HG02763 (cell line): Measurements from ENCODE around the gene USP54.
"Not testable (repeated sequence)": the region's sequence is repeated elsewhere in the genome, so short reads cannot be mapped to it uniquely, and the experiment has no call there.

Experiments
- ATAC-seq: cut with Tn5 transposase; IDR thresholded peaks from one replicate; pipeline ENCODE4 v1.9.1; 2021; ENCODE audit warnings: mild to moderate bottlenecking, moderate library complexity; ENCODE audit not compliant: unreplicated experiment

USP54 gene

DNA sequence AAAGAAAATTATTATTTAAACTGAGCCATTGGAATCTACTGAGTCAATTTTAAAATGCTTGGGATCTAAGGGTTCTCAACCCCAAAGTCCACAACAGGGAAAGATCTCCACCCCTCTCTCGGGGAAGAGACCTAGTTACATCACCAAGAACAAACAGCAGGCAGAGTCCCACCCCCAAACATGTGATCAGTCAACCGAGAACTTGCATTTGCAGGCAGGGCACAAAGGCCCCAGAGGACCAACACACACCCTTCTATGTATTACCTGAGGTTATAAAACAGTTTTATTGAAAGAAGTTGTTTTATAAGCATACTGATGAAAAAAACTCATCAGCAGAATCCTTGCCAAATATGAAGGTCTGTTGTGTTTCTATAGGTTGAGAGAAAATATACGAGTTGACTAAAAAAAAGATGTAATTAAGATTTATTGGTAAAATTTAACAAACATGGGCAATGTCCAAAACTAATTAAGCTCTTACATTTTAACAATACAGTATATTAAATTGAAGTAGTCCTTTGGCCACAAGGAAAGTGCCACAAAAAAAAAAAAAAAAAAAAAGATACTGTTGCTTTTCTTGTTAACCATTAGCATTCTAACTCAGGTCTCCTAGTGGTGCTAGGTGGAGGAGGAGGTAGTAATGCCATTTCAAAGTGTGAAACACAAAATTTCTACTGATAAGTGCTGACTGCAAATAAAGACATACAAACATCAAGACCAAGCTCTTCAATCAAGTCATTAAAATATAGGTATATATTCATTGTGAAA is 975 bp upstream of the USP54 start:
- ATAC-seq = no peak

GRCh38 chr10:73589563-73590126 is 1.5 kb downstream of the USP54 start:
- ATAC-seq = no peak

GRCh38 chr10:73588656-73589055 is 2.5 kb downstream of the USP54 start:
- no peak for ATAC-seq

DNA sequence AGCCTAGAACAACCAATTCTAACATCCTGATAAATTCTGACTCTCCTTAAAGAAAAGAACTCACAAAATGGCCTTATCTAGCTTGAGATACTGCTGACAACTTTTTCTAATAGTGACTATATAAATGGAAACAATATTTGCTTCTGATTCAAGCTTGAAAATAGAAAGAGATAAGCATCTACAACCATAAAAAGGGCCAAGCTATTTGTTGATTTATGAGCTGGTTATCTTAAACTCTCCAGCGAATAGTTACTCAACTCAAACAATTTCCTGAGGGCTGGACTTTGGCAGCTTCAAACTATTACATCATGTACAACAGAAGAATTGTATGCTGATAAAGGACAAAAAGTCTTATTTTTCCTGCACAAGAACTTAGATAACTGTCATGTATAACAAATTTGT is 4.6 kb downstream of the USP54 start:
- ATAC-seq = no peak

DNA sequence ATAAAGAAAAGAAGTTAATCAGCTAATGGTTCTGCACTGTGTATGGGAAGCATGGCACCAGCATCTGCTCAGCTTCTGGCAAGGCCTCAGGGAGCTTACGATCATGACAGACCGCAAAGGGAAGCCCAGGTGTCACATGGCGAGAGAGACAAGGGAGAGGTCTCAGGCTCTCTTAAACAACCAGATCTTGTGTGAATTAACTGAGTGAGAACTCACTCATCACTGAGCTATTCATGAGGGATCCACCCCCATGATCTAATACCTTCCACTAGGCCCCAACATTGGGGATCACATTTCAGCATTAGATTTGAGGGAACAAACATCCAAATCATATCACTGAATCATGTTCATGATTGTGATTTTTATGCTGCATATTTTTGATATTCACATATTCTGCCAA is 5.8 kb downstream of the USP54 start:
- ATAC-seq = no peak

GRCh38 chr10:73584737-73585136 is 6.4 kb downstream of the USP54 start:
- no peak for ATAC-seq

DNA sequence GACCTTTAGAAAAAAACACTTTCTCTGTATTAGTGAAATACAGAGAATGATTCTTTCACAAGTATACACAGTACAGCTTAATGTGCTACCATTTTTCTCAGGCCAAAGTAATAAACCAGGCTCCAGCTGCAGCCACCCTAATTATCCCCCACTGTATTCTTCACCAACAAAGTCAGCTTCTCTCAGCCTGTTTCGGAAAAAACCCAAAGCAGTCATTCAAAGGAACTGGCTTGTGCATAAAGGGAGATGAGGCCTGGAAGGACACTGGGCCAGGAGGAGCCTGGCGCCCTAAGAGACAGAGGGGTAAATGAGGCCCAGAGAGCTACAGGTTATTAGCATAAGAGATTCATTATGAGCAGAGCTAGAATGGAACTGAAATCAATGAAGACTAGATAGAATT is 9.2 kb downstream of the USP54 start:
- ATAC-seq = no peak

GRCh38 chr10:73578927-73579326 is 12.2 kb downstream of the USP54 start:
- ATAC-seq = not testable (repeated sequence)

DNA sequence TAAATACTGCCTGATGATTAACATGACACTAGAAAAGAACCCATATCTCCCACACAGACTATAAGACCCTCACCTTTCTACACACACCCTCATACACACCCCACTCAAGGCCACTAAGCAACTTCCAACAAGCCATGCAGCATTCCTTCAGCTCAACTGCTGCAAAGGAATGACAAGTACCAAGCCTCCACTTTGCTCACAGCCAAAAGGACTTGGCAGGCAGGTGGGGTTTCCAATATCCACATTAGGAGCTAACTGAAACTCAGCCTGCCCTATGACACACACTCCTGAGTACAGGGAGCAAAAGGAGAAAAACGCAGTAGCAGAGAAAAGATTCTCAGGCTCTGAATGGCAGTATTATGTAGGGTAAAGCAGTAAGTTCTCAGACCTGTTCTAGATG is 13.4 kb downstream of the USP54 start:
- no peak for ATAC-seq

DNA sequence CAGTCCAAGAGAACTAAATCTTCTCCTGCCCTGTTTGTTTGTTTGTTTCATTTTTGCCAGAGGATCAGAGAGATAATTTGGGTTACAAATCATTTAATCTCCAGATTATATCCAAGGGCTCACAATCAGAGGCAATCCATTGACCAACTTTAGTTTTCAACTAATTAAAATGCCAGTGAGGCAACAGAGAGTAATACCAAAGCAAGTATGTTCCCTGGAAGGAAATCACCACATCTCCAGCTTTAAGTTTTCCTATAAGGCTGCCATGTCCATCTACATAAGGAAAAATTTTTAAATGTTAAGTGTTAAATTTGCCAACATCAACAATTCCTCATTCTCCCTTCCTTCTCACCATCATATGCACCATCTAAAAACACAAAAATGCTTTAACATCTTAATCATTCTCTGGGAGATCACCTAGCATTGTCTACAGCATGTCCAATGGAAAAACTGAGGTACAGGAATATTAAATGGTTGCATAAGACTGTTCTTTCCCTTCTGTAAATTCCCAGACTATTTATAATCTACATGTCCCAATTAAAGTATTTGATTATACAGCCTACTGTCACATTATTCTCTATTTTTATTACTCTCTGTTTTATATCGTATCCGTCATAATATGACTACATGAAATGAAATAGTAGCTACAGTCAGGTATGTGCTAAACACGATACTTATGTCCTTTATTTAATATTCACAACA is 14.1 kb downstream of the USP54 start:
- no peak for ATAC-seq

DNA sequence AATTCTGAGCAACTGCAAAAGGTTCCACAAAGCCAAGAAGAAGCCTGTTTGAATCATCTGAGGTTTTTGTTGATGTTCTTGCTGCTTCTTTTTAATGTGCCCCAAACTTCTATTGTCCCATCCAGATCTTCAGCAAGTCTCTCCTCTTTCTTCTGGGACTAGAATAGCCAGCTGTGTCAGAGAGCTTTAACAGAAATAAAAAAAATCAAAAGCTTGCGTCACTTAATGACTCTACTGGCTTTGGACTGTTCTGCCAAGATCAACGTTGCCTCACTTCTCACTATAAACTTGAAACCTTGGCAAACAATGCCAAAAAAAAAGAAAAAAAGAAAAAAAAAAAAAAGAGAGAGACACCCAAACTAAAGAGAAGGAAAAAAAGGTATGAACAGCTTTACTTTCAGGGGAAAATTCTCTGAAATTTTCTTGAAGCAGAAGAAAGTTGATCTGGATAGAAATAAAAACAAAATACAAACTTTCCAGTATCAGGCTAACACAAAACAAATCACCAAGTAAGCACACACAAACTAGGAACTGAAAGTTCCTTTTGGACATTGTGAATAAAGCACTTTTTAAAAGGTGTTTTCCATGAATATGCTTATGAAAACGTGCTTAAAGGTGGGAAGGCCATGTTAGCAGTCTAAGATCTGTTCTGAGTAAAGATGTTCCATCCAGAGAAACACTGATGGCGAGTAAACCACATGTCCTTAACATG is 14.8 kb downstream of the USP54 start:
- no peak for ATAC-seq

DNA sequence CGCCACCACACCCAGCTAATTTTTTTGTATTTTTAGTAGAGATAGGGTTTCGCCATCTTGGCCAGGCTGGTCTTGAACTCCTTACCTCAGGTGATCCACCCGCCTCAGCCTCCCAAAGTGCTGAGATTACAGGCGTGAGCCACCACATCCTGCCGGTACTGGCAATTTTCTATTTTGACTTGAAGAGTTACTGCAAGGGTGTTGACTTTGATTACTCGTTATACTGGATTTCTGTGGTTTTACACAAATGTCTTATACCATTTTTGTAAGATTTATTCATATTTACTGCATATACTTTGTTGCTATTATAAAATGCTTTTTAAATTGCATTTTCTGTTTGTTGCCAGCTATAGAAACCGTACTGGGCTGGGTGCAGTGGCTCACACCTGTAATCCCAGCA is 24.1 kb downstream of the USP54 start:
- not testable (repeated sequence) for ATAC-seq

- no peak for ATAC-seq
Observed at GRCh38 chr10:73561192-73561591, 29.9 kb downstream of the USP54 start.

DNA sequence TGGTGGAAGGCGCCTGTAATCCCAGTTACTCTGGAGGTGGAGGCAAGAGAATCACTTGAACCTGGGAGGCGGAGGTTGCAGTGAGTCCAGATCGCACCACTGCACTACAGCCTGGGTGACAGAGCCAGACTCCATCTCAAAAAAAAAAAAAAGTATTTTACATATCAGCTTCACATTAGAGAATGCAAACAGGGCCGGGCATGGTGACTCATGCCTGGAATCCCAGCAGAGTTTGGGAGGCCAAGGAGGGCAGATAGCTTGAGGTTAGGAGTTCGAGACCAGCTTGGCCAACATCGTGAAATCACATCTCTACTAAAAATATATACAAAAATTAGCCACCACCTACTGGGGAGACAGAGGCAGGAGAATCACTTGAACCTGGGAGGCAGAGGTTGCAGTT is 31.6 kb downstream of the USP54 start:
- ATAC-seq = no peak

- ATAC-seq = no peak
Observed at GRCh38 chr10:73556855-73557254, 34.3 kb downstream of the USP54 start.

GRCh38 chr10:73554721-73555120 is 36.4 kb downstream of the USP54 start:
- ATAC-seq = no peak

- ATAC-seq = no peak
Observed at GRCh38 chr10:73553761-73554160, 37.4 kb downstream of the USP54 start.

- no peak for ATAC-seq
Observed at GRCh38 chr10:73552819-73553715, 38.1 kb downstream of the USP54 start.

DNA sequence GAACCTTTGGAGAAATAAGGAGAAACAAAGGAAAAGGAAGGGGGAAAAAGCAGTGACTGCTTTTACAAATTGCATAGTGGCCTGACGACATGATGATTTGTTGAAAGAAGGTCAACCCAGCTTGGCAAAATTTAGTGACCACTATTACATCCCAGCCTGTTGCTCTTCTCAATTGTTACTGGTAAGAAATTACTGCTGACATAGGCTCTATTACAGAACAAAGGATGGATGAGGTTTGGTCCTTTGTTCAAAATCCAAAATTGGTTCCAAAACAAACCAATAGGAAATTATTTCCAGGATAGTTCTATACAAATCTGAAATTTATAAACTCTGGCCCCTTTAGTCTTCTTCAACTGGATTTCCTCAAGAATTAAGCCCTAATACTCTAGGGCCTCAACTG is 39.6 kb downstream of the USP54 start:
- ATAC-seq = no peak

GRCh38 chr10:73545357-73545756 is 45.8 kb downstream of the USP54 start:
- ATAC-seq = no peak

- ATAC-seq = no peak
Observed at GRCh38 chr10:73537709-73538108, 53.4 kb downstream of the USP54 start.
